Measurements from ENCODE around the gene TP53I11. TPM values are rescaled to one million over a fixed set of nuclear protein-coding genes. Genes with fewer than 3 reads are reported as not detected.

The TP53I11 gene
- polyA plus RNA-seq, 1 donor (not counting 4 experiments of a cell fraction or from before 2014, with no cell fraction given), result 21.4 TPM

DNA sequence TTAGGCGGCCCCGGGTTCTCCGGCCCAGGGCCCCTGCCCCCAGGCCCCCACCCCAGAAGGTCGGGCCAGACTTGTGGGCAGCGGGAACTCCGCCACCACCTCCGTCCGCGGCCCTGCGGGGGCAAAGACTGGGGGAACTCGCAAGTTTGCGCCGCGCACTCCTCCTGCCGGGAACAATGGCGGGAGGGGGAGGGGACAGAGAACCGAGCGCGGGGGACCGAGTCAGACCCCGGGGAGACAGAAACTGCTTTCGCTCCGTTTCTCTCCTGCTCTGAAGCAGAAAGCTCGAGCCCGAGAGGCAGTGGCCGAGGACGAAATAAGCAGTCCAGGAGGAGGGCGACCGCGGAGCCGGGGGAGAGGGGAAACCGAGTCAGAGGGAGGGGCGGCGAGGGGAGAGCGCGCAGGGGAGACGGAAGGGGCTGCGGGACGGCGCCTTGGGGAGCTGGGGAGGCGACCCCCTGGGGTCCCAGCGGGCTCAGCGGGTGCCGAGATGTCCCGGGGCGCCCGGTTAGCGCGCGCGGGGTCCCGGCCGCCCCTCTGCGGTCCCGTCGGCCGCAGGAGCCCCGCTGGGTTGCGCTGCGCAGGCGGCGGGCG, 555 bp downstream of the TP53I11 start:
- dilution Hi-C loops (cut with MboI; ENCODE audit: extremely low pct_ligation_motif_present, low sequenced_read_pairs), result no loop called here
- peaks cover 14% of the 10 kb centered on the region for H3K4me1 ChIP-seq (ENCODE audit: control insufficient read depth, extremely low read depth, insufficient read depth, low read length)
- H4K20me1 ChIP-seq (ENCODE audit: control insufficient read depth, extremely low read depth, insufficient read depth, low read length), result peaks cover 5% of the 10 kb centered on the region
- no peak for TF ChIP-seq EZH2 (IDR thresholded peaks at IDR 0.05; ENCODE audit: low read length)
- TF ChIP-seq, protein P1, sequence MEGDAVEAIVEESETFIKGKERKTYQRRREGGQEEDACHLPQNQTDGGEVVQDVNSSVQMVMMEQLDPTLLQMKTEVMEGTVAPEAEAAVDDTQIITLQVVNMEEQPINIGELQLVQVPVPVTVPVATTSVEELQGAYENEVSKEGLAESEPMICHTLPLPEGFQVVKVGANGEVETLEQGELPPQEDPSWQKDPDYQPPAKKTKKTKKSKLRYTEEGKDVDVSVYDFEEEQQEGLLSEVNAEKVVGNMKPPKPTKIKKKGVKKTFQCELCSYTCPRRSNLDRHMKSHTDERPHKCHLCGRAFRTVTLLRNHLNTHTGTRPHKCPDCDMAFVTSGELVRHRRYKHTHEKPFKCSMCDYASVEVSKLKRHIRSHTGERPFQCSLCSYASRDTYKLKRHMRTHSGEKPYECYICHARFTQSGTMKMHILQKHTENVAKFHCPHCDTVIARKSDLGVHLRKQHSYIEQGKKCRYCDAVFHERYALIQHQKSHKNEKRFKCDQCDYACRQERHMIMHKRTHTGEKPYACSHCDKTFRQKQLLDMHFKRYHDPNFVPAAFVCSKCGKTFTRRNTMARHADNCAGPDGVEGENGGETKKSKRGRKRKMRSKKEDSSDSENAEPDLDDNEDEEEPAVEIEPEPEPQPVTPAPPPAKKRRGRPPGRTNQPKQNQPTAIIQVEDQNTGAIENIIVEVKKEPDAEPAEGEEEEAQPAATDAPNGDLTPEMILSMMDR (optimal IDR thresholded peaks at IDR 0.05 in 1 of 3, IDR thresholded peaks at IDR 0.05 in 1 of 3, conservative IDR thresholded peaks at IDR 0.05 in 1 of 3; ENCODE audit: extremely low read depth in 1 of 3, insufficient read depth in 2 of 3, low read length in 3 of 3), result no peak
- H3K36me3 ChIP-seq (ENCODE audit: control insufficient read depth in 2 of 2, extremely low read depth in 1 of 2, insufficient read depth in 2 of 2, low read length in 2 of 2), result peaks cover 4% of the 10 kb centered on the region in 2 experiments
- peak overlapping the region; percentile 77 for H3K9ac ChIP-seq (ENCODE audit: control insufficient read depth, extremely low read depth, insufficient read depth, low read length)
- peak overlapping the region; percentile 52 for H3K27ac ChIP-seq (ENCODE audit: control insufficient read depth, insufficient read depth, low read length)
- H3K9me3 ChIP-seq (ENCODE audit: control insufficient read depth, low read depth, low read length), result no peaks in the 10 kb centered on the region
- DNase-seq (ENCODE audit: low read depth, low spot score), result no peak
- no peak for FAIRE-seq
- peak overlapping the region; percentile 55 to 87 (median 78) for H3K4me3 ChIP-seq (ENCODE audit: control insufficient read depth in 2 of 3, extremely low read depth in 1 of 3, insufficient read depth in 2 of 3, low read depth in 1 of 3, low read length in 3 of 3)
- H3K27me3 ChIP-seq (ENCODE audit: control insufficient read depth, extremely low read depth, insufficient read depth, low read length), result no peaks in the 10 kb centered on the region
- H3K79me2 ChIP-seq (ENCODE audit: control insufficient read depth, insufficient read depth, low read length), result peaks cover 5% of the 10 kb centered on the region
- no peaks in the 10 kb centered on the region for H3K9me1 ChIP-seq (ENCODE audit: control insufficient read depth, extremely low read depth, insufficient read depth, low read length)
- peak overlapping the region; percentile 58 for H2AFZ ChIP-seq (ENCODE audit: control insufficient read depth, low read length)
- peak overlapping the region; percentile 82 for H3K4me2 ChIP-seq (ENCODE audit: control insufficient read depth, extremely low read depth, insufficient read depth, low read depth, low read length)

DNA sequence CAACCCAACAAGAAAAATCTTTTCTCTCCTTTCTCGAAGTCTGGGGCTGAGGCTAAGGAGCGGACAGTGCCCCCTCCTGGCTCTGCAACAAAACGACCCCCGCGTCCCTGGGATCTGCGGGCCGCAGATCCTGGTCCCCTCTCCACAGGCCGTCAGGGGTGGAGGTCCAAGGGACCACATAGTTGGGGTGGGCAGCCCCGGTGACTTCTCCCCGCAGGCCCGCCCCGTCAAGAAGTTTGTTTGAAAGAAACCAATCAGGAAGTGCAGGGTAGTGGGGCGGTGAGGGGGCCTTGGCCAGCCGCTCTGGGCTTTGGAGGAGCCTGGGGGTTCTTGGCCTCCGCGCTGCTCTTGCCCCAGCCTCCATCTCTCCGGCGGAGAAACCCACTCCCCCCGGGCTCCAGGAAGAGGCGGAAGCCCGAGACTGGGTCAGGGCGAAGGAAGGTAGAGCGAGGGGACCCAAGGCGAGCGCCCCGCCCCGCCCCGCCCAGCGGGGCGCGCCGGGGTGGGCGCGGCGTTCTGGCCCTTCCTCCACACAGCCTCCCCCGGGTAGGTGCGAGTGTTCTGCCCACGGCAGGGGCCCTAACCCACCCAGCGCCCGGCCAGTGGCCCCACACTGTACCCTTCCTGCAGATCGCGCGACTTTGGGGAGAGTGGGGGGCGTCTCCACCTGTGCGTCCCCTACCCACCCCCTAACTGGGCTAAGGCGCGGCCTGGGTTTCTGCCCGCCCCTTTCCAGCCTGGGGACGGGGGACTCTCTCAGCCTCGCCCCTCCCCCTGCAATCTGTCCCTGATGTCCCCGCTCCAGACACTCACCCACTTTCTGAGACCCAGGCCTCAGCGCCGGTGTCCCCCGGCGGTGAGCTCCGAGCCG, 1.3 kb downstream of the TP53I11 start:
- dilution Hi-C loops (cut with MboI; ENCODE audit: extremely low pct_ligation_motif_present, low sequenced_read_pairs), result loop anchor here (25.0 kb wide), 1 partner anchor 388 kb away; no protein-coding TSS in a partner anchor
- Histone ChIP-seq H3K27me3 (ENCODE audit: control insufficient read depth, extremely low read depth, insufficient read depth, low read length) (no peaks in the 10 kb centered on the region), H3K9me3 (ENCODE audit: control insufficient read depth, low read depth, low read length) (no peaks in the 10 kb centered on the region), H3K36me3 (ENCODE audit: control insufficient read depth in 2 of 2, extremely low read depth in 1 of 2, insufficient read depth in 2 of 2, low read length in 2 of 2) (peaks cover 4 to 7% of the 10 kb centered on the region in 2 experiments), H3K27ac (ENCODE audit: control insufficient read depth, insufficient read depth, low read length) (no peak overlapping the region), H3K9me1 (ENCODE audit: control insufficient read depth, extremely low read depth, insufficient read depth, low read length) (no peaks in the 10 kb centered on the region), H3K79me2 (ENCODE audit: control insufficient read depth, insufficient read depth, low read length) (peaks cover 5% of the 10 kb centered on the region), H3K4me2 (ENCODE audit: control insufficient read depth, extremely low read depth, insufficient read depth, low read depth, low read length) (peak overlapping the region; percentile 82), H2AFZ (ENCODE audit: control insufficient read depth, low read length) (peak overlapping the region; percentile 46), H3K4me1 (ENCODE audit: control insufficient read depth, extremely low read depth, insufficient read depth, low read length) (peaks cover 18% of the 10 kb centered on the region), H3K4me3 (ENCODE audit: control insufficient read depth in 2 of 3, extremely low read depth in 1 of 3, insufficient read depth in 2 of 3, low read depth in 1 of 3, low read length in 3 of 3) (peak overlapping the region; percentile 55 to 87 (median 78)), H3K9ac (ENCODE audit: control insufficient read depth, extremely low read depth, insufficient read depth, low read length) (peak overlapping the region; percentile 77), H4K20me1 (ENCODE audit: control insufficient read depth, extremely low read depth, insufficient read depth, low read length) (peaks cover 10% of the 10 kb centered on the region)
- DNase-seq (ENCODE audit: low read depth, low spot score), result no peak
- TF ChIP-seq, protein P1 (optimal IDR thresholded peaks at IDR 0.05 in 1 of 3, IDR thresholded peaks at IDR 0.05 in 1 of 3, conservative IDR thresholded peaks at IDR 0.05 in 1 of 3; ENCODE audit: extremely low read depth in 1 of 3, insufficient read depth in 2 of 3, low read length in 3 of 3), result peak; percentile 40 to 60 (median 50)
- no peak for TF ChIP-seq EZH2 (IDR thresholded peaks at IDR 0.05; ENCODE audit: low read length)
- FAIRE-seq, result no peak

Data from keratinocyte (primary cell).